Cardiac fibroblast (primary cell): Measurements from ENCODE around the gene ADM2.

Experiments
- DNase-seq, 2 donors: peaks; one replicate each; pipeline versions ENCODE4 v3.0.0 to v3.0.0-alpha.2; 2010; ENCODE audit warnings: low read depth in 2 of 2
- H3K4me3 ChIP-seq, 2 donors: replicated peaks in 1 of 2; 1 replicate in 1 of 2; 2 replicates in 1 of 2; pipeline ENCODE4 v1.5.1; 2011; ENCODE audit warnings: low read depth in 2 of 2, low read length in 2 of 2, mild to moderate bottlenecking in 2 of 2, moderate library complexity in 1 of 2
- CTCF ChIP-seq: IDR thresholded peaks from one replicate; pipeline ENCODE4 v1.5.1; 2011; ENCODE audit warnings: low read depth, mild to moderate bottlenecking, low read length, inconsistent platforms

ADM2 gene

GRCh38 chr22:50441428-50441993, 39.8 kb upstream of the ADM2 start:
- no peak for TF ChIP-seq CTCF
- no peak overlapping the region for H3K4me3 ChIP-seq
- DNase-seq: no peak

- no peak for TF ChIP-seq CTCF
- no peak for DNase-seq
- no peak overlapping the region for H3K4me3 ChIP-seq
These were observed 38.1 kb upstream of the ADM2 start for GRCh38 chr22:50443197-50443596.

- no peak for TF ChIP-seq CTCF
- no peak overlapping the region for H3K4me3 ChIP-seq
- DNase-seq: no peak
These were observed 37.3 kb upstream of the ADM2 start for GRCh38 chr22:50443801-50444625.

- no peak for TF ChIP-seq CTCF
- peak; percentile 79 to 80 for DNase-seq
- no peak overlapping the region for H3K4me3 ChIP-seq
These were observed 36.7 kb upstream of the ADM2 start for GRCh38 chr22:50444663-50445062.

- TF ChIP-seq CTCF: no peak
- H3K4me3 ChIP-seq: no peak overlapping the region
- DNase-seq: no peak
These were observed 36.1 kb upstream of the ADM2 start for GRCh38 chr22:50445071-50445879.

GRCh38 chr22:50445880-50446707, 35.2 kb upstream of the ADM2 start:
- no peak overlapping the region for H3K4me3 ChIP-seq
- TF ChIP-seq CTCF: no peak
- no peak for DNase-seq
